HS-27A (cell line): Measurements from ENCODE around the gene GFM1.
"Not testable (repeated sequence)": the region's sequence is repeated elsewhere in the genome, so short reads cannot be mapped to it uniquely, and the experiment has no call there.

Source experiments
- DNase-seq: peaks from one replicate; pipeline ENCODE4 v3.0.0-alpha.2; 2012; ENCODE audit warnings: low read depth, missing footprints

GFM1 gene

DNA sequence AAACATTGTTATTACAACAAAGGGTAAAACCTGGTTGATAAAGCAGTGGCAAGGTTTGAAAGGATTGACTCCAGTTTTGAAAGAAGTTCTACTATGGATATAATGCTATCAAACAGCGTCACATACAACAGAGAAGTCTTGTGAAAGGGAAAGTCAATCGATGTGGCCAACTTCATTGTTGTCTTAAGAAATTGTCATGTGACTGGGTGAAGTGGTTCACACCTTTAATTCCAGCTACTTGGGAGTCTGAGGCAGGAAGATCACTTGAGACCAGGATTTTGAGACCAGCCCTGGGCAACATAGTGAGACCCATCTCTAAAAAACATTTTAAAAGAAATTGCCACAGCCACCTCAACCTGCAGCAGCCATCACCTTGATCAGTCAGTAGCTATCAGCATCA, 34.4 kb downstream of the GFM1 start:
- DNase-seq = no peak

DNA sequence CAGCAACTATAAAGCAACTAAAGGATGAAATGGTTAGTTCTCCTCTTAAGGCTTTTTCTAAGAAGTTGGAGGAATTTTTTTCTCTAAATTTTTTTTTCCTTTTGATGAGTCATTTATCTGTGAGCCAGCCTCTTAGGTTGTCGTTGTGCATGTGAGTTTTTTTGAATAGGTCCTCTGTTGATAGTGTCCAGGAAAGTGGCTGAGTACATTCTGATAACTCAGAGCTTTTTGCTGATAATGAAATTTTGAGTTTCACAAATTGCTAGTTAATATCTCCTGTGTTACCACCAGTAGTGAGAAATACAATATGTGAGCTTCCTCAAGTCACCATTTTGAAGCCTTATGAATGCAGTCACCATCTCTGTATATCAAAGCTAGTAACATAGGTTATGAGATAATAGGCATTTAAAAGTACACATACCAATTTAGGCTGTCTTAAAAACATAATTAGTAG, 35.2 kb downstream of the GFM1 start:
- no peak for DNase-seq

DNA sequence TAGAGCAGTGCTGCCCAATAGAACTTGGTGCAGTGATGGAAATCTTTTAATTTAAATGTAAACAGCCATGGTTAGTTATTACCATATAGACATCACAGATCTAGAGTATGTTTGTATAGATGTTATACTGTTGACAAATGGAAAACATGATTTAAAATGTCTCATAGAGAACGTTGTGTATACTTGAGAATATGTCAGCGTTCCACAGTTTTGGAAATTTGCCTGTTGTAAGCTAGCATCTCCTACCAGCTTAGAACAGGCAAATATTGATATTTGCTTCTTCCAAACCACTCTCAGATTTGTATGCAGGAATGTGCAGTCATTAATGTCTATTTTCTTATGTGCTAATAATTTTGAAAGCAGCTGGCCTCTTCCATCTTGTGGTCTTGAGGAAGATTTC, 36.5 kb downstream of the GFM1 start:
- no peak for DNase-seq

DNA sequence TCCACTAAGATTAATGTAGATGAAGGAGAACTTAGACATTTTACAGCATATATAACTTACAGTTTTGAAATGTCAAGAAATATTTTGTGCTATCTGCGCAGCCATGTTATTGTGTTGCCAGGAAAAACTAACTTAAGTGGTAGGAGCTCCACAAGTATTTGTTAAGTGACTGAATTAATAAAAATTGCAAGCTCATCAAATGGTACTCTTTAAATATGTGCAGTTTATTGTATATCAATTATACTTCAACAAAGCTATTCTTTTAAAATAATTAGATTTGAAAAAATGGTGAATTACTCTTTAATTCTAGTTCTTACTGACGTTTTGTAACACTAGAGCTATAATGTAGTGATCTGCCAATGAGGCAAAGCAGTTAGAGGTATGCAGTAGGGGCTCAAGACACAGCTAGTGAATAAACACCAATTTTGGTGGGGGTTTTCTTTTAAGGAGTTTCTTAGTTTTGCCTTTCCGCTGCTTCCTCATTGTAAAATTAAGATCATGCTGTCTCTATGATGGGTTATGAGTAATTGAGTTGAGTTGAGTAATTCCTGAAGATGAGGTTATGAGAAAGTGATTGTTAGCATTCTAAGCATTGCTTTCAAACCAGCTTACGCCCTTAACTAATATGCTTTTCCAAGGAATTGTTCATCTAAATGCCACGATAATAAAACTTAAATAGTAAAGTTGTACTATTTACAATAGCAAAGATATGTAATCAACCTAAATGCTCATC, 39.1 kb downstream of the GFM1 start:
- no peak for DNase-seq

DNA sequence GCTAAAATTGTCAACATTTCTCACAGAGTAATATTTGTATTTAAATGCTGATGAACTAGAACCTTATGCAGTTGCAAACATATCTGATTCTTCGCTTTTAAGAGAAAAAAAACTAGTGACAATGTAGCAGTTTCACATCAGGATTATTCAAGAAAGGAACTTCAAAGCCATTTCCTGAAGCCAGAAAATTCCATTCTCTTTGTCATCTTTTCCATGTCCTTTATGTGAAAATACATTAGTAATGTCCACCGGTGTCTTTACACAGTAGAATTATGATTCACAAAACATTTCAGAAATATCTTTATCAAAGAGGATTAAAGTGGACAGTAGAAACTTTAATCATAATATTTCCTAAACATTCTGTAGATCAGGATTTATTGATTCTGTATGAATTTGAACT, 40.8 kb downstream of the GFM1 start:
- no peak for DNase-seq

DNA sequence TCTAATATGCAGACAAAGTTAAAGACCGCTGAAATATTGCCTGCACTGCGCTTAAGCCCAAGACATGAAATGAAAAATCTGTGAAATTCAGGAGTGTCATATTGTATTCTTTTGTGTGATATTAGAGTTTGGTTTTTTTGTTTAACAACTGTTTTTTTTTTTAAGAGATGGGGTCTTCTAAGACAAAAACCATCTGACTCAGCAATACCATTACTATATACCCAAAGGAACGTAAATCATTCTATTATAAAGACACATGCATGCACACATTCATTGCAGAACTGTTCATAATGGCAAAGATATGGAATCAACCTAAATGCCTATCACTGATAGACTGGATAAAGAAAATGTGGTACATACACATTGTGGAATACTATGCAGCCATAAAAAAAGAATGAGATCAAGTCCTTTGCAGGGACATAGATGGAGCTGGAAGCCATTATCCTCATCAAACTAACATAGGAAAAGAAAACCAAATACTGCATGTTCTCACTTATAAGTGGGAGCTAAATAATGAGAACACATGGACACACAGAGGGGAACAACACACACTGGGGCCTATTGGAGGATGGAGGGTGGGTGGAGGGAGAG, 49.6 kb downstream of the GFM1 start:
- not testable (repeated sequence) for DNase-seq

DNA sequence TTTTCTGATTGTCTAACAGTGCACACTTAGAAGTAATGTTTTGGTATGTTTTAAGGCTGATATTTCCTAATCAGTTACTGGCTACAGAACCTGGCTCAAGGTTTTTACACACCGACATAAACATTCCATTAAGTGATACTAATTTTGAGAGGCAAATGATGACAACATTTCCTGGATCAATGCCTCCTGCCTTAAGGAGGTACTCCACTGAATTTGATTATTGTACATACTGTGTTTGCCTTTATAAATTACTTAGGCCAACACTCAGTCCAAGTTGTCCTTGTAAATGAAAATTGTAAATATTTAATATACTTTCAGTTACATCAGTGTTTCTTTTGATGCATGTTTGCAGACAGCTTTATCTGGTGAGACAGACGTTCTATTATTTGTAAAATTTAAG, 52.3 kb downstream of the GFM1 start:
- no peak for DNase-seq

DNA sequence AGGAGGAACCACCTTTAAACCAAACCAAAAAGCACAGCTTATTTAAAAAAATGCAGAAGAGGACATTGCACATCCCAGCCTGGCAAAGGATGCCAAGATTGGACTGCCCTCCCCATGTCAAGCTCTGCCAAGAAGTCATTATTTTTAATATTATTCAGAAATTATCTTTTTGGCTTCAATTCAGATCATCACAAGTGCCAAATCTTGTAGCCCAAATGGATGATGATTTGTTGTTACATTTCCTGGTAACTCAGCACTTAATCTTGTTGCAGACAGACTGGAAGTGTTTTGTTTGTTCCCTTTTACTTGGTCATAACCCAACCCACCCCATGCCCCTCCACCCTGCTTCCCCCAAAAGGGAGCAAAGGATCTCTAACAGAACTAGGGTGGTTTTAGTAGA, 56.2 kb downstream of the GFM1 start:
- DNase-seq = no peak

DNA sequence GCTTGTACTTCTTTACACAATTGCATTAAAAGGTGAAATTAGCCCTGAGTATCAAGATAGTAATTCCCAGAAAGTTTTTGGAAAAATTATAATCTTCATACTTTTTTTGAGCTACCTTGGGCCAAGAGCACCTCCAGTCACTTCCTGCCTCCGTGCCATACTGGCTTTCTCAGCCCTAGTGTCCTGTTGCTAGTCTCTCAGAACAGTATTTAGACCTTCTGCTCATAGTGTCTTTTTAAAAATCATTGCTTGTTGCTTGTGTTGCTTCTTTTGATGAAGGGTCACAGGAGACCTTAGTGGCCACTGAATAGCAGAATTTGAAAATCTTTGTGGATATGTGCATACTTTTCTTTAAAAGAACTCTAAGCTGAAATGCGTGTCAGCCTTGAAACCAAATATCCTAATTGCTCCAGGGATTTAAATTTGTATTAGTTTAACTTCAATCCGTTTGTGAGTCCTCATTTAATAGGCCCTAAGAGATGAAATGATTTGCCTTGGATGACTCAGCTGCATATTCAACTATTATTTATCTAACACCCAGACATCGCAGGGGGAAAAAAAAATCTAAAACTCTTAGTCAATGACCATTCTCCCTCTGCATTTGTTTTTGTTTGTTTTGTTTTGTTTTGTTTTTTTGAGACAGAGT, 57.2 kb downstream of the GFM1 start:
- no peak for DNase-seq

DNA sequence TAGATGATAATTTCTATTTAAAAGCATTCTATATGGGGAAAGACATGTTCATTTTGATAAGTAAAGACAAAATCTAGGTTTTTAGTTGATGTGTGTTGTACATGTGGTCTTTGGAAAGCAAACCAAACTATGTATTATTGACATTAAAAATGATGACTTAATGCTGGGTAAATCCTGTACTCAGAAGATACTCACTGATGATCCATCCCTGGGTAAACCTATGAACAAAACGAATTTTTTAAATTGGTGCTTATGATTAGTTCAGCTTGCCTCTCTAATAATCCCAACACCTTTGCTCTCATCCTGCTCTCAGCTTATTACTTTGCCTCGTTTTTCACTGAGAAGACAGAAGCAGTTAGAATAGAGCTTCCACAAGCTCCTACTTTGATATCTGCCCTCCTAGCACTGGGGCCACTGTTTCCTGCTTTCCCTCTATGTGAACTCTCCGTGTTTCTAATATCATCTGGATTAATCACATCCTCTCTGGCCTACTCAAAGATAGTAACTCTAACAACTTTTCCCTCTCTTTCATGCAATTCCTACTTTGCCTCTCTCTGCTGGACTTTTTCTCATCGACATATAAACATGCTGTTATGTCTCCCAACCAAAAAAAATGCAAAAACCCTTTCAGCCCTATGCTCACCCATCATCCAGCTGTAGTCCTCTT, 58.6 kb downstream of the GFM1 start:
- DNase-seq = peak; percentile 62

DNA sequence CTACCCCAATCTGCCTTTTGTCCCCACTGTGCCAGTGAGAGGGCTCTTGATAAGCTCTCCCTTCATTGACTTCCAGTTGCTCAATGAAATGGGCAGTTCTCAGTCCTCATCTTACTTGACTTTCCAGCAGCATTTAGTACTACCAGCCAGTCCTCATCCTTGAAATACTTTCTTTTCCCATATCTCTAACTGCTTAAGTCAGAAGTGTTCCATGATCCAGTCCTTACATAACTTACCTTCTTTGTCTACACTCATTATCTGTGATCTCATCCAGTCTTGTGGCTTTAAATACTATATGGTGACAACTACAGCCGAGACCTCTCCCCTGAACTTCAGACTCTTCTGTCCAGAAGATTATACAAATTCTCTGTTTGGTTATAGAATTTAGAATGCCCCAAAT, 59.2 kb downstream of the GFM1 start:
- no peak for DNase-seq

DNA sequence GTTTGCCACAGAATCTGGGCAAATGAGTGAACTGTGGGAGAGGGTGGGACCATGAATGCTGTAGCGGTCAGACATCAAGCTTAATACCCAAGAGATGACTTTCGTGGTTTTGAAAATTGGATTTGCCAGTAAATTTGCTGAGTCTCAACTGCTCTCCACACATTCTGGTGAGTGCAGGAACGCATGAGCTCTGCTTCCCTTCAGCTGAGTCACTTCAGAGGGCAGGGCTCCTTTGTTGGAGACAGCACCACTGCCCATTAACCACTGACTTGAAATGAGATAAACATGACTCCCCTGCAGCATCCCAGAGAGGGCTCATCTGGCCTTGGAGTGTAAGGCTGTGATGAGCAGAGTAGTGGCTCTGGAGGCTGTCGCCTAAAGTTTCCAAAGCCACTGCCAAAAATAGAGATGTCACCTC, 65.3 kb downstream of the GFM1 start:
- DNase-seq = peak; percentile 93

DNA sequence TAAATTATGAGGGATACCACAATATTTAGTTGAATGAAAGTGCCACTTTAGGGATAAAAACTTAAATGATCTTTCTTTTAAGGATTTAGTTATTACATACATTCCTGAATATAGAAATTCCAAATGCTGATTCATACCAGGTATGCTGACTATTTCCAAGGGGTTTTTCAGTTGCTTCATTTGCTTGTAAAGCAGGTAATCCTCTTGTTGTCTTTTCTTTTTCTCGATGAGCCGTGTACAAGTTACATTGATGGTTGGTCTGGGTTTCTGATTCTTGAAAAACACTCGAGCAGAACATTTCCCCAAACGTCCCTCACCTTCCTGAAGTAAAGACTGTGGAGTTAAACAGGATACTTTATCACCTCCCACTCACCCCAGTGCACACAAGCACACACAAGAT, 66.3 kb downstream of the GFM1 start:
- DNase-seq = no peak

DNA sequence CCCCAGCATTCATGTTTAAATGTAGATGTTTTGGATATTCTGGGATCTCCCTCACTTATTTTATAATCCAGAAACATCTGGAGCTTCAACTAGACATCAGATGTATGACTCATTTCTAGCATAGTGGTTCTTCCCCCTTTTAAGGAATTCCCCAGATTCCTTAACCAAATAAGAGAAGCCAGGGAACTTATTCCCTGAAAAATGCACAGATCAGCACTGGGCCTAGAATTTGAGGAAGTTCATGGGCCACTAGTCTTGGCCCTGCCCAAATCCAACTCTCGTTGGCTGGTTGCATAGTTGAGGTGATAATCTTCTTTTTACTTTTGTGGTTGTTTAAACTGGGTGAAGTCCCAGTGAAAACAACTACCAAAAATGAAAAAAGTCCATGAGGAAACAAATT, 67.6 kb downstream of the GFM1 start:
- peak; percentile 59 for DNase-seq

DNA sequence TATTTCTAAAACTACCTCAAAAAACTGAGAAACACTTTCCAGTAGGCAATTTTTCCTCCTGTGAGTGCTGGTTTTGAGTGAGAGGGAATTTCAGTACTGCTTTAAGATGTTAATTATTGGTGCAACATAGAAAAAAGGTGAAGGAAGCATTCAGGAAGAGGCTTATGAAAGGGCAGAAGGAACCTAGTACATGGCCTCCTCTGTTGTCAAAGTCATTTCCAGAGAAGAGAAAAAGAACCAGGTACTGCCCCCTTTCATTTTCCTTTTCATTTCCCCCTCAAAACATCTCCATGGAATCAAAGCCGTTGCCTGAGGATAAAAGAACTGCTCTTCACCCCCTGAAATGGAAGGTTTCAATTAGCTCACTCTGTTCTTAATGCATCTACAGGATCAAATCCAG, 68.1 kb downstream of the GFM1 start:
- no peak for DNase-seq

DNA sequence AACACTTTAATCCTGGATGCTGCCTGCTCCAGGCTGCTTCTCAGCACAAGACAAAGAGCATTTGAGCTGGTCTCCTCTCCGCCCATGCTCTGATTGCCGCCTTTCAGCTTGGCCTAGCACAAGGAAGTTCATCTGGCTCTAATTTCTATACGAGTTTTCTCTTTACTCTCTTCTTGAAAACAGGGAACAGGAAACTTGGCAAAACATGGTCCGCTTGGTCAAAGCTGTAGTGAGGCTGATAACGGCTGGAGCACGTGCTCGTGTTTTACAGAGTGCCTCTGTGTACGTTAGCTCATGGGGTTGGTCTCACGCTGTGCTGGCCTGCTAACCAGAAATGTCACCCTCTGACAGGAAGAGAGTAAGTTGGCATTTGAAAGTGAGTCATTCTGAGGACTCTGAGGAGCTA, 68.8 kb downstream of the GFM1 start:
- no peak for DNase-seq

DNA sequence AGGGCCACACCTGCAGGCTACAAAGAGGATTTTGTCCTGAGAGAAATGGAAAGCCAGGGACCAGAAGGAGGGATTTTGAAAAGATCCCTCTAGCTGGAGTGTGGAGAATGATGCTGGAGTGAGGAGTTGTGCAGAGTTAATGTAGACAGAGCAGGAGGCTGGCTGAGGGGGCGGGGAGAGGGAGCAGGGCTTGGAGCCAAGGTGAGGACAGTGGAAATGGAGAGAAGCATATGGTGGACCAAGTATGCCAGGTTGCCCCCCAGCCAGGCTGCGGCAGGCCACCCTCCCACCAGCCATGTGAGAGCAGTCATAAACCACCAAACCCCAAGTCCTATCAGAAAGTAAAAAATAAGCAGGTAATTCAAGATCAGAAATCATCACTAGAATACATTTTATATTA, 73.2 kb downstream of the GFM1 start:
- no peak for DNase-seq

DNA sequence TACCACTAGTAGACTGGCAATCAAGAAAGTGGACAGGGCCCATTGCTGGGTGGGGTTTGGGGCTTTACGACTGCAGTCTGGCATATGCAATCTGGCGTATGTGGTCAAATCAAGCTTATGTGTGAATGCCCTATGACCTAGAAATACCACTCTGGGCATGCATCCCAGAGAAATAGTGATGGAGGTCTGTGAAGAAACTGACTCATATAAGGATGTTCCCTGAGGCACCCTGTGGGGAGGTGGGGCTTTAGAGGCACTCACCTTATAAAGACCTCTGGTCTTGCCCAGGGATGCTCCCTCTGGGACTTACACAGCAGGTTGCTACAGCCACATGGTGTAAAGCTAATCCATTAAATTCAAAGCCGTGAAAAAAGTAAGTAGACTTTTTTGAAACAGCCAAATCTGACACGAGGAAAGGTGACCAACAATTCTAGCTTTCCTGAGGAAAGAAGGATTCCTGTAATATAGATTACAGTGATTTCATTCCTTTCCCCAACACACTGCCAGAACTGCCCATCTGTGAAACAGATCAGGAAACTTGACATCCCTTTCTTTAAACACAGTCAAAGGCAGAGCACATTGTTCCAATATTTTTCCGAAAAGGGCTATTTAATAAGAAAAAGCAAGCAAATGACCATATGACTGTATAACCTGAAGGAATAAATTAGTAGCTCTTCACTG, 74.3 kb downstream of the GFM1 start:
- DNase-seq = peak; percentile 83

DNA sequence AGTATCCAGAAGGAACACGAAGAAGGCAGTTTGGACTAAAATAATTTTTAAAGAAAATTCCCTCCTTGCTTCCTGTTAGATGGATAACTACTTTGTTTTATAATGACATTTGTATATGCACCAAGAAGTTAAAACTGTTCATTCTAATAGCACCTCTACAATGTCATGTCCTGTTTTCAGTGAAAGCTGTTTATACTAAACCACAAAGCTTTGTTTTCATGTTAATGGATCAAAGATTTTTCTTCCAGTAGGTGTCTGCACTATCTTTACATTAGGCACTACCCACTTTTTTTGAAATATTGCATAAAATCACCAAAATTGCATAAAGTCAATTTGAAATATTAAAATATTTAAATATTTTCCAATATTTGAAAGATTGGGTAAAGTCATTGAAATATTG, 77.8 kb downstream of the GFM1 start:
- DNase-seq = no peak

DNA sequence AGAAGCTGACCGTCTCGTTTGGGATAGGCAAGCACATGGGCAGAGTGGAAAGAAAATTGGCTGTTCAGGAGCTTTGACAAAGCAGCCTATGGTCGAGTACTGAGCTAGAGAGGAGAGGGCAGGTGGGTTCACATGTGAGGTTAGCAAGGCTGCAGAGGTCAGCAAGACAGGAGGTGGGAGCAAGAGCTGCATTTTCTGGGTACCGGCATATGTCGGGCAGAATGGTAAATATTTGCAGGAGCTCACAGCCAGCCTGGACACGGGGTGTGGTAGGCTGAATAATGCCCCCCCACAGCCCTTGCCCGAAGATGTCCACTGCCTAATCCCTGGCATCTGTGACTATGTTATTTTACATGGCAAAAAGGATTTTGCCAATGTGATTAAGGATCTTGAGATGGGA, 79.7 kb downstream of the GFM1 start:
- no peak for DNase-seq

DNA sequence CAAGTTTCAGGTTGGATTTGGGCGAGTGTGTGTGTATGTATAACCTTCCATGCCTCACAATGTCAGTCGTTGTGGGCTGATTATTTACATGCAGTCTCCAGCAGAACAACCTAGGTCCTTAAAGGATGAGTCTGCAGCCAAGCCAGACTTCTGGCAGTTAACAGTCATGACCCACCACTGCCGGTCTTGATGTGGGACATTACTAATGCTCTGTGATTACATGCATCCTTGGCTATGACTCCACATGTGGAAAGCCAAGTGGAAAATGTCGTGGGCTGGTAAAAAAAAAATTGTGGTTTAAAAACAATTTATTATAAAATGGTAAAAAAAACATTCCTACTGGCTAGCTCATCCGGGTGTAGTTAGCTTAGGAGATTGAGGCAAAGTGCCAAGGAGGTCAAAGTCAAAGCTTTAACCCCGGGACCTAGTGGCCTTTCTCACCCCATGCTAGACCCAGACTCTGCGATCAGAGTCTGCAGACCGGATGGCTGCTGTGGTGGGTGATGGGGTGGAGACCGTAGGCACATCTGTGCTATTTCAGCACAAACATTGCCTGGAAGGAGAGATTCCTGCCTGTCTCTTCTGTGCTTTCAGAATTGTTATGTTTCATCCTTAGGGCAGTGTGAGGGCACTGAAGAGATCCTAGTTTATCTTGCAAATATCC, 81.2 kb downstream of the GFM1 start:
- DNase-seq = peak; percentile 83
